ENCODE results near the gene HIVEP3. TPM values are rescaled to one million over a fixed set of nuclear protein-coding genes. Genes with fewer than 3 reads are reported as not detected.
A peak's percentile ranks its signal among the peaks of the same experiment; 100 is the strongest.

HIVEP3 gene
- total RNA-seq, 1 experiment from 2014 or later: 0.55 TPM

DNA sequence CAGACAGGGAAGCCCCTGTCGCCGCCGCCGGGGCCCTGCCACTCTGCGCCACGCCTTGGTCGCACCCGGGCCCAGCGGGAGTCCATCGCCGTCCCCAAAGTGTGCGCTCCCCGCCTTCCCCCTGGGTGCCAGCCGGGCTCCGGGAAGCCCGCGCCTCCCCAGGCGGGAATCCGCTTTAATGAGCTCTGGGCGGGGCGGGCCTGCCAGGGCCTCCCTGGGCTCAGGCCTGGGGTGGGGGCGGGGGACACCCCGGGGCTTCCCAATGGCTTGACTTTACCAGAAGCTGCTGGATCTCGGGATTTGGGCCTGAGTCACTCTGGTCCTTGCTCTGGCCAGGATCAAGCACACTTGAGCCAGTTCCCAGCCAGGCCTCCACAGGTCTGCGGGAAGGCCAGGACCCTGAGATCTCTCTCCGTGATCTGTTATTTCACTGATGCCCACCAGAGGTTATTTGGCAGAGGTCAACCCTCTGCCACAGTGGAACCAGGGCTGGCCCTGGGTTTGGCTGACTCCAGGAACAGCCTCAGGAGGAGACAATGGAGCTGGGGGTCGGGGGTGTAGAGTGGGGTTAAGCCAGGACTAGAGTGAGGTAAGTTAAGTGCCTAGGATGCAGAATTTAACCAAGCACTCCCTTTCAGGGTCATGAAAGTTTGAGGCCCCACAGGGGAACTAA, 255.8 kb downstream of the HIVEP3 start (continued):
- TF ChIP-seq TEAD1 (CRISPR knock-in tag; IDR thresholded peaks at IDR 0.05): no peak
- TF ChIP-seq KAT7 (CRISPR knock-in tag; IDR thresholded peaks at IDR 0.05; ENCODE audit: borderline replicate concordance): no peak
- no peak for TF ChIP-seq ZBTB21 (CRISPR knock-in tag; IDR thresholded peaks at IDR 0.05; ENCODE audit: borderline replicate concordance)
- TF ChIP-seq SMAD3 (CRISPR knock-in tag; IDR thresholded peaks at IDR 0.05; ENCODE audit: borderline replicate concordance): no peak
- no peak for TF ChIP-seq ZNF416 (CRISPR knock-in tag; IDR thresholded peaks at IDR 0.05)
- no peak for TF ChIP-seq HMGXB4 (CRISPR knock-in tag; IDR thresholded peaks at IDR 0.05)
- TF ChIP-seq, protein P1, sequence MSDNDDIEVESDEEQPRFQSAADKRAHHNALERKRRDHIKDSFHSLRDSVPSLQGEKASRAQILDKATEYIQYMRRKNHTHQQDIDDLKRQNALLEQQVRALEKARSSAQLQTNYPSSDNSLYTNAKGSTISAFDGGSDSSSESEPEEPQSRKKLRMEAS (CRISPR knock-in tag; IDR thresholded peaks at IDR 0.05): no peak
- no peak for TF ChIP-seq NR2C2 (CRISPR knock-in tag; IDR thresholded peaks at IDR 0.05)
- TF ChIP-seq ETV6 (CRISPR knock-in tag; IDR thresholded peaks at IDR 0.05): no peak
- TF ChIP-seq ELF4 (CRISPR knock-in tag; IDR thresholded peaks at IDR 0.05; ENCODE audit: low read depth): no peak

DNA sequence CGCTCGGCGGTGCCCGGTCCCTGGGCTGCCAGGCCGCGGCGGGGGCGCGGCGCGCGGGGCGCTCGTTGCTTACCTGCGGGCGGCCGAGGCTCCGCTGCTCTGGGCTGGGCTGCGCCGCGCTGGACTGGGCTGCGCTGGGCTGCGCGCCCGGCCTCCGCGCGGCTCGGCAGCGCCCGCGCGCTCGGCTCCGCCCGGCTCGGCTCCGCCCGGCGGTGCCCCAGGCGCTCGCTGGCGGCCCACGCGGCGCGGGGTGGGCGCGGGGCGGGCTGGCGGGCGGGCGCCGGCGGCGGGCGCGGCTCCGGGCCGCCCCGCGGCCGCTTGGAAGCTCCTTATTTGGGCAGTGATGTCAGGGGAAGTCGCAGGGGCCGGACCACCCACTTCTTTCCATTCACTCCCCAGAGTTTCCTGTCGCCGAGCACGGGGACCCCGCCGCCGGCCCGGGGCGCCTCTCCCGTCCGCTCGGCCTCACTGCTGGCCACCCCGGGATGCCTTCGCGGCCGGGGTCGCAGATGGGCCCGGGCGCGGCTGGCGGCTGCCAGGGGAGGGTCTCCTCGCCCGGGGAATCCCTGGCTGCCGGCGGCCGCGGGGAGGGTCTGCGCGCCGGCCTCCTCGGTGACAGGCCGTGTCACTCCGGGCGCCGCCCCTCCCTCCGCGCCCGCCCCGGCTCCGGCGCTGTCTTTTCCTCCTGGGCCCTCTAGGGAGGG, 256.5 kb downstream of the HIVEP3 start:
- Mint-ChIP-seq H3K4me3 (peak overlapping the region; percentile 39; the same call in 1 of the 2 replicates), H3K36me3 (no peaks in the 10 kb centered on the region), H3K27ac (no peak overlapping the region), H3K27me3 (ENCODE audit: low read depth) (peaks cover 53% of the 10 kb centered on the region), H3K9me3 (no peaks in the 10 kb centered on the region), H3K4me1 (peaks cover 11% of the 10 kb centered on the region)
- TF ChIP-seq, protein P2, sequence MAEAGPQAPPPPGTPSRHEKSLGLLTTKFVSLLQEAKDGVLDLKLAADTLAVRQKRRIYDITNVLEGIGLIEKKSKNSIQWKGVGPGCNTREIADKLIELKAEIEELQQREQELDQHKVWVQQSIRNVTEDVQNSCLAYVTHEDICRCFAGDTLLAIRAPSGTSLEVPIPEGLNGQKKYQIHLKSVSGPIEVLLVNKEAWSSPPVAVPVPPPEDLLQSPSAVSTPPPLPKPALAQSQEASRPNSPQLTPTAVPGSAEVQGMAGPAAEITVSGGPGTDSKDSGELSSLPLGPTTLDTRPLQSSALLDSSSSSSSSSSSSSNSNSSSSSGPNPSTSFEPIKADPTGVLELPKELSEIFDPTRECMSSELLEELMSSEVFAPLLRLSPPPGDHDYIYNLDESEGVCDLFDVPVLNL (CRISPR knock-in tag; IDR thresholded peaks at IDR 0.05; ENCODE audit: borderline replicate concordance, low read depth): no peak
- TF ChIP-seq, protein P3, sequence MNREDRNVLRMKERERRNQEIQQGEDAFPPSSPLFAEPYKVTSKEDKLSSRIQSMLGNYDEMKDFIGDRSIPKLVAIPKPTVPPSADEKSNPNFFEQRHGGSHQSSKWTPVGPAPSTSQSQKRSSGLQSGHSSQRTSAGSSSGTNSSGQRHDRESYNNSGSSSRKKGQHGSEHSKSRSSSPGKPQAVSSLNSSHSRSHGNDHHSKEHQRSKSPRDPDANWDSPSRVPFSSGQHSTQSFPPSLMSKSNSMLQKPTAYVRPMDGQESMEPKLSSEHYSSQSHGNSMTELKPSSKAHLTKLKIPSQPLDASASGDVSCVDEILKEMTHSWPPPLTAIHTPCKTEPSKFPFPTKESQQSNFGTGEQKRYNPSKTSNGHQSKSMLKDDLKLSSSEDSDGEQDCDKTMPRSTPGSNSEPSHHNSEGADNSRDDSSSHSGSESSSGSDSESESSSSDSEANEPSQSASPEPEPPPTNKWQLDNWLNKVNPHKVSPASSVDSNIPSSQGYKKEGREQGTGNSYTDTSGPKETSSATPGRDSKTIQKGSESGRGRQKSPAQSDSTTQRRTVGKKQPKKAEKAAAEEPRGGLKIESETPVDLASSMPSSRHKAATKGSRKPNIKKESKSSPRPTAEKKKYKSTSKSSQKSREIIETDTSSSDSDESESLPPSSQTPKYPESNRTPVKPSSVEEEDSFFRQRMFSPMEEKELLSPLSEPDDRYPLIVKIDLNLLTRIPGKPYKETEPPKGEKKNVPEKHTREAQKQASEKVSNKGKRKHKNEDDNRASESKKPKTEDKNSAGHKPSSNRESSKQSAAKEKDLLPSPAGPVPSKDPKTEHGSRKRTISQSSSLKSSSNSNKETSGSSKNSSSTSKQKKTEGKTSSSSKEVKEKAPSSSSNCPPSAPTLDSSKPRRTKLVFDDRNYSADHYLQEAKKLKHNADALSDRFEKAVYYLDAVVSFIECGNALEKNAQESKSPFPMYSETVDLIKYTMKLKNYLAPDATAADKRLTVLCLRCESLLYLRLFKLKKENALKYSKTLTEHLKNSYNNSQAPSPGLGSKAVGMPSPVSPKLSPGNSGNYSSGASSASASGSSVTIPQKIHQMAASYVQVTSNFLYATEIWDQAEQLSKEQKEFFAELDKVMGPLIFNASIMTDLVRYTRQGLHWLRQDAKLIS (CRISPR knock-in tag; IDR thresholded peaks at IDR 0.05; ENCODE audit: borderline replicate concordance): no peak
- TF ChIP-seq ZNF317 (CRISPR knock-in tag; IDR thresholded peaks at IDR 0.05; ENCODE audit: borderline replicate concordance, low read depth) (no peak), CBFB (CRISPR knock-in tag; IDR thresholded peaks at IDR 0.05; ENCODE audit: low read depth) (no peak), TCF7 (CRISPR knock-in tag; IDR thresholded peaks at IDR 0.05; ENCODE audit: low read depth) (no peak), PRRX2 (CRISPR knock-in tag; IDR thresholded peaks at IDR 0.05) (no peak), ZBTB21 (CRISPR knock-in tag; IDR thresholded peaks at IDR 0.05; ENCODE audit: borderline replicate concordance) (no peak), CTCF (IDR thresholded peaks at IDR 0.05) (no peak)
- TF ChIP-seq, protein P4, sequence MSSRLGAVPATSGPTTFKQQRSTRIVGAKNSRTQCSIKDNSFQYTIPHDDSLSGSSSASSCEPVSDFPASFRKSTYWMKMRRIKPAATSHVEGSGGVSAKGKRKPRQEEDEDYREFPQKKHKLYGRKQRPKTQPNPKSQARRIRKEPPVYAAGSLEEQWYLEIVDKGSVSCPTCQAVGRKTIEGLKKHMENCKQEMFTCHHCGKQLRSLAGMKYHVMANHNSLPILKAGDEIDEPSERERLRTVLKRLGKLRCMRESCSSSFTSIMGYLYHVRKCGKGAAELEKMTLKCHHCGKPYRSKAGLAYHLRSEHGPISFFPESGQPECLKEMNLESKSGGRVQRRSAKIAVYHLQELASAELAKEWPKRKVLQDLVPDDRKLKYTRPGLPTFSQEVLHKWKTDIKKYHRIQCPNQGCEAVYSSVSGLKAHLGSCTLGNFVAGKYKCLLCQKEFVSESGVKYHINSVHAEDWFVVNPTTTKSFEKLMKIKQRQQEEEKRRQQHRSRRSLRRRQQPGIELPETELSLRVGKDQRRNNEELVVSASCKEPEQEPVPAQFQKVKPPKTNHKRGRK (CRISPR knock-in tag; IDR thresholded peaks at IDR 0.05; ENCODE audit: borderline replicate concordance): no peak
- TF ChIP-seq, protein P5, sequence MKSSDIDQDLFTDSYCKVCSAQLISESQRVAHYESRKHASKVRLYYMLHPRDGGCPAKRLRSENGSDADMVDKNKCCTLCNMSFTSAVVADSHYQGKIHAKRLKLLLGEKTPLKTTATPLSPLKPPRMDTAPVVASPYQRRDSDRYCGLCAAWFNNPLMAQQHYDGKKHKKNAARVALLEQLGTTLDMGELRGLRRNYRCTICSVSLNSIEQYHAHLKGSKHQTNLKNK (CRISPR knock-in tag; IDR thresholded peaks at IDR 0.05): no peak
- ChIA-PET CTCF (interaction anchor here (0.8 kb wide), 1 partner anchor 149 kb away, joined by 3 read pairs; no protein-coding TSS in a partner anchor), POLR2A (interaction anchor here (0.6 kb wide), 1 partner anchor 1384 kb away, joined by 4 read pairs; no protein-coding TSS in a partner anchor)
- DNase-seq (ENCODE audit: low spot score): peak; percentile 53
- peak; percentile 67 for ATAC-seq

All from WTC11 (cell line).